HTERT RPE-1 (cell line): Measurements from ENCODE around the gene ZBTB38.

Experiments used
- in situ Hi-C: fragments of 300-500 bp; cut with MboI; formaldehyde crosslinking; loops from 4 replicates; pipeline ENCODE4 v1.14.3; 2020; ENCODE audit warnings: low sequenced_read_pairs

ZBTB38 gene

GRCh38 chr3:141403576-141403975, 35.3 kb downstream of the ZBTB38 start:
- in situ Hi-C loops, result no loop called here

GRCh38 chr3:141405025-141405424, 36.7 kb downstream of the ZBTB38 start:
- in situ Hi-C loops, result no loop called here

- in situ Hi-C loops, result no loop called here
Observed at GRCh38 chr3:141405591-141405990, 37.3 kb downstream of the ZBTB38 start.

GRCh38 chr3:141406265-141406664, 38.0 kb downstream of the ZBTB38 start:
- in situ Hi-C loops, result no loop called here

GRCh38 chr3:141407047-141407446, 38.7 kb downstream of the ZBTB38 start:
- in situ Hi-C loops, result no loop called here

GRCh38 chr3:141407825-141408224, 39.5 kb downstream of the ZBTB38 start:
- in situ Hi-C loops, result no loop called here

- in situ Hi-C loops, result no loop called here
Observed at GRCh38 chr3:141408596-141408995, 40.3 kb downstream of the ZBTB38 start.

GRCh38 chr3:141409940-141410241, 41.6 kb downstream of the ZBTB38 start:
- in situ Hi-C loops, result no loop called here

- in situ Hi-C loops, result no loop called here
Observed at GRCh38 chr3:141410408-141410807, 42.1 kb downstream of the ZBTB38 start.

- in situ Hi-C loops, result no loop called here
Observed at GRCh38 chr3:141410846-141411245, 42.5 kb downstream of the ZBTB38 start.

GRCh38 chr3:141411251-141411771, 43.0 kb downstream of the ZBTB38 start:
- in situ Hi-C loops, result no loop called here

GRCh38 chr3:141412087-141412935, 44.0 kb downstream of the ZBTB38 start:
- in situ Hi-C loops, result no loop called here

- in situ Hi-C loops, result no loop called here
Observed at GRCh38 chr3:141412936-141413354, 44.6 kb downstream of the ZBTB38 start.

- in situ Hi-C loops, result no loop called here
Observed at GRCh38 chr3:141413391-141413790, 45.1 kb downstream of the ZBTB38 start.

- in situ Hi-C loops, result no loop called here
Observed at GRCh38 chr3:141413801-141414689, 45.7 kb downstream of the ZBTB38 start.

- in situ Hi-C loops, result no loop called here
Observed at GRCh38 chr3:141414800-141415462, 46.6 kb downstream of the ZBTB38 start.

- in situ Hi-C loops, result no loop called here
Observed at GRCh38 chr3:141415953-141416352, 47.6 kb downstream of the ZBTB38 start.
